Mucosa of rectum (tissue), 2 donors: Measurements from ENCODE around the gene MAP1S.

Experiments
- H3K27ac ChIP-seq, 2 donors: one replicate each; pipeline ENCODE4 v1.7.0; 2013; ENCODE audit warnings: inconsistent platforms in 2 of 2, low read depth in 2 of 2, low read length in 2 of 2
- H3K27me3 ChIP-seq, 2 donors: one replicate each; pipeline ENCODE4 v1.7.0; 2013; ENCODE audit warnings: low read length in 2 of 2; ENCODE audit not compliant: control insufficient read depth in 2 of 2, insufficient read depth in 2 of 2
- H3K36me3 ChIP-seq, 2 donors: one replicate each; pipeline ENCODE4 v1.7.0; 2013; ENCODE audit warnings: low read length in 2 of 2; ENCODE audit not compliant: control insufficient read depth in 2 of 2, insufficient read depth in 2 of 2
- H3K4me1 ChIP-seq, 2 donors: one replicate each; pipeline ENCODE4 v1.7.0; 2013; ENCODE audit warnings: low read length in 2 of 2, mild to moderate bottlenecking in 1 of 2; ENCODE audit not compliant: control insufficient read depth in 2 of 2, insufficient read depth in 2 of 2
- H3K4me3 ChIP-seq, 2 donors: one replicate each; pipeline ENCODE4 v1.7.0; 2013; ENCODE audit warnings: low read length in 2 of 2
- H3K9ac ChIP-seq, 2 donors: one replicate each; pipeline ENCODE4 v1.7.0; 2013; ENCODE audit warnings: low read length in 2 of 2, low read depth in 1 of 2, mild to moderate bottlenecking in 1 of 2
- H3K9me3 ChIP-seq, 2 donors: one replicate each; pipeline ENCODE4 v1.7.0; 2013; ENCODE audit warnings: low read length in 2 of 2; ENCODE audit not compliant: control insufficient read depth in 2 of 2
- donor health status: healthy.
- donor health status: Normal muscosa, but diverticular disease.

The MAP1S gene

DNA sequence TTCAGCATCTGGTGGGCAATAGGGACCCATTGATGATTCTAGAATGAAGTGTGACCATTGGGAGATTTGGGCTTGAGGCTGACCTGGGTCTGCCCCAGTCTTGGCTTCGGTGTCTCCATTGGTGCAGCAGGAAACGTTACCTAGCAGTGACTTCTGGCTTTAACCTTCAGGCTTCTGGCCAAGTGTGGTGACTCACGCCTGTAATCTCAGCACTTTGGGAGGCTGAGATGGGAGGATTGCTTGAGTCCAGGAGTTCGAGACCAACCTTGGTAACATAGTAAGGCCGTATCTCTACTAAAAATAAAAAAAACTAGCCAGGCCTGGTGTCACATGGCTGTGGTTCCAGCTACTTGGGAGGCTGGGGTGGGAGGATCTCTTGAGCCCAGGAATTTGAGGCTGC, 39.2 kb downstream of the MAP1S start:
- Histone ChIP-seq H3K27me3 (no peaks in the 10 kb centered on the region), H3K4me1 (no peaks in the 10 kb centered on the region), H3K9me3 (no peaks in the 10 kb centered on the region), H3K9ac (no peak overlapping the region), H3K4me3 (no peak overlapping the region), H3K36me3 (no peaks in the 10 kb centered on the region), H3K27ac (no peak overlapping the region)

DNA sequence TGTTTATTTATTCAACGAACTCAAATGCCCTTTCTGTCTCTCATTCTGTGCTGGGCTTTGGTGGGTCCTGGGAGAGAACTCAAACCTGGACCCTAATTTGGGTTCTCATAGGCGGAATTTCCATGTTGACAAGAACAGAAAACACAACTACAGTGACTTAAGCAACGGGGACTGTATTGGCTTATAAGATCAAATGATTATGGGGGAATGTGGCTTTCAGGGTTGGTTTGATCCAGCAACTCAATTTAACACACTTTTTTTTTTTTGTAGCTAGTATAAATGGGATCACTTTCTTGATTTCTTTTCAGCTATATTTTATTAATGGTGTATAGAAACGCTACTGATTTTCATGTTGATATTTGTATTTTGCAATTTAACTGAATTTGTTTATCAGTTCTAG, 41.9 kb downstream of the MAP1S start:
- Histone ChIP-seq H3K4me3 (no peak overlapping the region), H3K36me3 (no peaks in the 10 kb centered on the region), H3K9me3 (no peaks in the 10 kb centered on the region), H3K27me3 (no peaks in the 10 kb centered on the region), H3K27ac (no peak overlapping the region), H3K4me1 (peaks cover 6 to 10% of the 10 kb centered on the region in 2 donors), H3K9ac (no peak overlapping the region)

- H3K27ac ChIP-seq: no peak overlapping the region
- H3K9ac ChIP-seq: no peak overlapping the region
- no peaks in the 10 kb centered on the region for H3K27me3 ChIP-seq
- H3K4me3 ChIP-seq: no peak overlapping the region
- H3K9me3 ChIP-seq: no peaks in the 10 kb centered on the region
- peaks cover 13 to 19% of the 10 kb centered on the region in 2 donors for H3K4me1 ChIP-seq
- H3K36me3 ChIP-seq: no peaks in the 10 kb centered on the region
These were observed 43.4 kb downstream of the MAP1S start for GRCh38 chr19:17762505-17763229.

GRCh38 chr19:17764348-17764747, 45.1 kb downstream of the MAP1S start:
- Histone ChIP-seq H3K9me3 (no peaks in the 10 kb centered on the region), H3K9ac (no peak overlapping the region), H3K4me1 (peaks cover 13 to 19% of the 10 kb centered on the region in 2 donors), H3K36me3 (no peaks in the 10 kb centered on the region), H3K4me3 (no peak overlapping the region), H3K27ac (peak overlapping the region; percentile 84 to 86), H3K27me3 (no peaks in the 10 kb centered on the region)

DNA sequence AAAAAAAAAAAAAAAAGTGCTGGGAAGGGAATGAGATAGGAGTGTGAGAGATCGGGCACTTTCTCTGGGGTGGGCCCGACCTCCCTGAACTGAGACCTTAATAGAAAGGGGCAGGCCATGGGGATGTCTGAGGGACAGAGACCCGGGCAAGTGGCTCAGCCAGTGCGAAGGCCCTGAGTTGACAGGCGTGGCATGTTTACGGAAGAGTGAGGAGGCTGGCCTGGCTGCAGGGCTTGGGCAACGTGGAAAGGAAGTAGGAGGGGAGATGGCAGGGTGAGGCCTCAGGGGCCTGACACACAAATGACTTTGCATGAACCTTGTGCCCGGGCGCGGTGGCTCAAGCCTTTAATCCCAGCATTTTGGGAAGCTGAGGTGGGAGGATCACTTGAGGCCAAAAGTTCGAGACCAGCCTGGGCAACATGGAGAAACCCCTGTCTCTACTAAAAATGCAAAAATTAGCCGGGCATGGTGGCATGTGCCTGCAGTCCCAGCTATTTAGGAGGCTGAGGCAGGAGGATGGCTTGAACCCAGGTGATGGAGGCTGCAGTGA, 45.9 kb downstream of the MAP1S start:
- Histone ChIP-seq H3K4me1 (peaks cover 13 to 19% of the 10 kb centered on the region in 2 donors), H3K36me3 (no peaks in the 10 kb centered on the region), H3K27ac (peak overlapping the region; percentile 84 to 86), H3K9ac (peak overlapping the region in 1 of 2 donors; percentile 33), H3K27me3 (no peaks in the 10 kb centered on the region), H3K4me3 (no peak overlapping the region), H3K9me3 (no peaks in the 10 kb centered on the region)

GRCh38 chr19:17766543-17767131, 47.4 kb downstream of the MAP1S start:
- Histone ChIP-seq H3K4me3 (no peak overlapping the region), H3K4me1 (peaks cover 13 to 19% of the 10 kb centered on the region in 2 donors), H3K27me3 (no peaks in the 10 kb centered on the region), H3K9me3 (no peaks in the 10 kb centered on the region), H3K27ac (peak overlapping the region; percentile 45 to 62), H3K9ac (peak overlapping the region in 1 of 2 donors; percentile 54), H3K36me3 (no peaks in the 10 kb centered on the region)

GRCh38 chr19:17767559-17767958, 48.3 kb downstream of the MAP1S start:
- H3K27me3 ChIP-seq: no peaks in the 10 kb centered on the region
- H3K36me3 ChIP-seq: peaks cover 0 to 5% of the 10 kb centered on the region in 2 donors
- H3K27ac ChIP-seq: no peak overlapping the region
- H3K9ac ChIP-seq: no peak overlapping the region
- H3K9me3 ChIP-seq: no peaks in the 10 kb centered on the region
- no peak overlapping the region for H3K4me3 ChIP-seq
- H3K4me1 ChIP-seq: peaks cover 13 to 19% of the 10 kb centered on the region in 2 donors

GRCh38 chr19:17770613-17771012, 51.3 kb downstream of the MAP1S start:
- Histone ChIP-seq H3K27ac (no peak overlapping the region), H3K4me1 (peaks cover 7 to 12% of the 10 kb centered on the region in 2 donors), H3K4me3 (no peak overlapping the region), H3K9ac (no peak overlapping the region), H3K27me3 (no peaks in the 10 kb centered on the region), H3K36me3 (peaks cover 0 to 5% of the 10 kb centered on the region in 2 donors), H3K9me3 (no peaks in the 10 kb centered on the region)

GRCh38 chr19:17772172-17772571, 52.9 kb downstream of the MAP1S start:
- H3K9ac ChIP-seq: no peak overlapping the region
- no peak overlapping the region for H3K4me3 ChIP-seq
- no peak overlapping the region for H3K27ac ChIP-seq
- peaks cover 0 to 5% of the 10 kb centered on the region in 2 donors for H3K36me3 ChIP-seq
- H3K9me3 ChIP-seq: no peaks in the 10 kb centered on the region
- peaks cover 0 to 2% of the 10 kb centered on the region in 2 donors for H3K4me1 ChIP-seq
- no peaks in the 10 kb centered on the region for H3K27me3 ChIP-seq

GRCh38 chr19:17775245-17775927, 56.1 kb downstream of the MAP1S start:
- Histone ChIP-seq H3K9ac (no peak overlapping the region), H3K36me3 (peaks cover 0 to 5% of the 10 kb centered on the region in 2 donors), H3K9me3 (no peaks in the 10 kb centered on the region), H3K4me1 (peaks cover 9 to 11% of the 10 kb centered on the region in 2 donors), H3K27me3 (no peaks in the 10 kb centered on the region), H3K27ac (no peak overlapping the region), H3K4me3 (no peak overlapping the region)
